H9 (cell line): ENCODE data around the gene NR5A1. TPM values are rescaled to one million over a fixed set of nuclear protein-coding genes. Genes with fewer than 3 reads are reported as not detected.

Experiments used
- DNase-seq: peaks from one replicate; pipeline ENCODE4 v3.0.0-alpha.2; 2017
- H2AFZ ChIP-seq: one replicate; pipeline ENCODE4 v1.6.1; 2013; ENCODE audit warnings: mild to moderate bottlenecking, low read length, control low read depth, moderate library complexity
- H2AK5ac ChIP-seq: 2 replicates; pipeline ENCODE4 v1.6.1; 2013; ENCODE audit warnings: low read length, control low read depth, mixed read lengths; ENCODE audit not compliant: insufficient read length
- H2BK120ac ChIP-seq: one replicate; pipeline ENCODE4 v1.6.1; 2013; ENCODE audit warnings: low read depth, mild to moderate bottlenecking, low read length, control low read depth, inconsistent platforms; ENCODE audit not compliant: poor library complexity, severe bottlenecking
- H2BK12ac ChIP-seq: 2 replicates; pipeline ENCODE4 v1.6.1; 2013; ENCODE audit warnings: low read length, control low read depth, mixed read lengths, low read depth; ENCODE audit not compliant: insufficient read length
- H2BK15ac ChIP-seq: 2 replicates; pipeline ENCODE4 v1.6.1; 2013; ENCODE audit warnings: low read depth, low read length, control low read depth
- H2BK20ac ChIP-seq: one replicate; pipeline ENCODE4 v1.6.1; 2013; ENCODE audit warnings: low read depth, mild to moderate bottlenecking, low read length, control low read depth, inconsistent platforms; ENCODE audit not compliant: poor library complexity, severe bottlenecking
- H2BK5ac ChIP-seq: 2 replicates; pipeline ENCODE4 v1.6.1; 2013; ENCODE audit warnings: low read length, control low read depth, mixed read lengths; ENCODE audit not compliant: insufficient read length
- H3K14ac ChIP-seq: 2 replicates; pipeline ENCODE4 v1.6.1; 2013; ENCODE audit warnings: low read length, control low read depth; ENCODE audit not compliant: insufficient read depth
- H3K18ac ChIP-seq: 2 replicates; pipeline ENCODE4 v1.6.1; 2013; ENCODE audit warnings: low read depth, mild to moderate bottlenecking, mixed read lengths, low read length, control low read depth; ENCODE audit not compliant: insufficient read length
- H3K23ac ChIP-seq: 2 replicates; pipeline ENCODE4 v1.6.1; 2013; ENCODE audit warnings: low read length, control low read depth, mixed read lengths, low read depth; ENCODE audit not compliant: insufficient read length
- H3K23me2 ChIP-seq: 2 replicates; pipeline ENCODE4 v1.6.1; 2013; ENCODE audit warnings: low read depth, mild to moderate bottlenecking, mixed read lengths, low read length, control low read depth; ENCODE audit not compliant: insufficient read length, poor library complexity, severe bottlenecking
- H3K27ac ChIP-seq: 2 replicates; pipeline ENCODE4 v1.5.1; 2013; ENCODE audit warnings: low read length, control low read depth, mixed read lengths, low read depth; ENCODE audit not compliant: insufficient read length
- H3K27me3 ChIP-seq: 2 replicates; pipeline ENCODE4 v1.6.1; 2013; ENCODE audit warnings: low read length, control low read depth, inconsistent platforms; ENCODE audit not compliant: insufficient read depth
- H3K4ac ChIP-seq: 2 replicates; pipeline ENCODE4 v1.6.1; 2013; ENCODE audit warnings: low read depth, mild to moderate bottlenecking, control low read depth, inconsistent platforms, low read length, moderate library complexity
- H3K4me1 ChIP-seq: 2 replicates; pipeline ENCODE4 v1.6.1; 2013; ENCODE audit warnings: low read length, control low read depth, inconsistent platforms; ENCODE audit not compliant: insufficient read depth
- H3K4me2 ChIP-seq: 2 replicates; pipeline ENCODE4 v1.6.1; 2013; ENCODE audit warnings: low read length, control low read depth, mixed read lengths; ENCODE audit not compliant: insufficient read length, insufficient read depth
- H3K56ac ChIP-seq: 2 replicates; pipeline ENCODE4 v1.6.1; 2013; ENCODE audit warnings: low read depth, mild to moderate bottlenecking, mixed read lengths, low read length, control low read depth; ENCODE audit not compliant: insufficient read length
- H3K79me1 ChIP-seq: 2 replicates; pipeline ENCODE4 v1.6.1; 2013; ENCODE audit warnings: low read depth, mild to moderate bottlenecking, moderate library complexity, low read length, control low read depth, inconsistent platforms; ENCODE audit not compliant: insufficient read depth, poor library complexity, severe bottlenecking
- H3K79me2 ChIP-seq: 2 replicates; pipeline ENCODE4 v1.6.1; 2013; ENCODE audit warnings: low read length, control low read depth, inconsistent platforms; ENCODE audit not compliant: insufficient read depth
- H3K9ac ChIP-seq: 2 replicates; pipeline ENCODE4 v1.6.1; 2013; ENCODE audit warnings: low read length, control low read depth, mixed read lengths; ENCODE audit not compliant: insufficient read length; ENCODE audit errors: extremely low read depth
- H3K9me3 ChIP-seq: one replicate; pipeline ENCODE4 v1.6.1; 2013; ENCODE audit warnings: low read depth, low read length, inconsistent platforms; ENCODE audit not compliant: control insufficient read depth
- H3T11ph ChIP-seq: one replicate; pipeline ENCODE4 v1.6.1; 2013; ENCODE audit warnings: mild to moderate bottlenecking, low read length, control low read depth, inconsistent platforms
- H4K20me1 ChIP-seq: one replicate; pipeline ENCODE4 v1.6.1; 2013; ENCODE audit not compliant: control insufficient read depth, insufficient read length, insufficient read depth
- H4K5ac ChIP-seq: 2 replicates; pipeline ENCODE4 v1.6.1; 2013; ENCODE audit warnings: low read depth, mild to moderate bottlenecking, mixed read lengths, low read length, control low read depth; ENCODE audit not compliant: insufficient read length
- H4K8ac ChIP-seq: replicated peaks from 2 replicates; pipeline ENCODE4 v1.6.1; 2013; ENCODE audit warnings: low read length, control low read depth, mixed read lengths, low read depth; ENCODE audit not compliant: insufficient read length
- H4K91ac ChIP-seq: 2 replicates; pipeline ENCODE4 v1.6.1; 2013; ENCODE audit warnings: low read depth, mild to moderate bottlenecking, moderate library complexity, mixed read lengths, low read length, control low read depth; ENCODE audit not compliant: insufficient read length
- H3K27ac Mint-ChIP-seq, 3 experiments: 2 replicates in 2 of 3; 3 replicates in 1 of 3; pipeline ENCODE4 v1.8.0; 2020 to 2021; ENCODE audit warnings: mixed read lengths in 3 of 3, mild to moderate bottlenecking in 1 of 3, moderate library complexity in 1 of 3
- H3K27me3 Mint-ChIP-seq: 2 replicates; pipeline ENCODE4 v1.8.0; 2021; ENCODE audit warnings: low read depth, mild to moderate bottlenecking, moderate library complexity, mixed read lengths
- H3K36me3 Mint-ChIP-seq, 3 experiments: 2 replicates in 2 of 3; 3 replicates in 1 of 3; pipeline ENCODE4 v1.8.0; 2020 to 2021; ENCODE audit warnings: low read depth in 3 of 3, mixed read lengths in 3 of 3; ENCODE audit not compliant: insufficient read depth in 1 of 3
- H3K4me1 Mint-ChIP-seq, 2 experiments: 2 replicates each; pipeline ENCODE4 v1.8.0; 2020; ENCODE audit warnings: mixed read lengths in 2 of 2
- H3K4me3 Mint-ChIP-seq, 2 experiments: 2 replicates in 1 of 2; 3 replicates in 1 of 2; pipeline ENCODE4 v1.8.0; 2020 to 2021; ENCODE audit warnings: mild to moderate bottlenecking in 2 of 2, mixed read lengths in 2 of 2, moderate library complexity in 1 of 2
- H3K9me3 Mint-ChIP-seq, 2 experiments: 2 replicates in 1 of 2; 3 replicates in 1 of 2; pipeline ENCODE4 v1.8.0; 2020; ENCODE audit warnings: mild to moderate bottlenecking in 2 of 2, mixed read lengths in 2 of 2, moderate library complexity in 1 of 2
- CTCF ChIP-seq: fragments of 200-600 bp; sonication (generic); conservative IDR thresholded peaks from 3 replicates; pipeline ENCODE4 v1.8.0; 2021; ENCODE audit warnings: antibody characterized with exemption, mild to moderate bottlenecking
- WGBS: extraction: QIAGEN DNeasy Blood & Tissue Kit; methylation state at CpG from one replicate; pipeline ENCODE4 v1.1.7; 2013; ENCODE audit warnings: missing lambda C conversion rate, low lambda C conversion rate, mixed read lengths; ENCODE audit not compliant: insufficient read length; ENCODE audit errors: extremely low coverage; 5-methylcytosine and 5-hydroxymethylcytosine counted together
- total RNA-seq: library from RNA; stranded (reverse); gene quantifications from 2 replicates; pipeline ENCODE4 v1.2.1, GENCODE V29; 2021

The NR5A1 gene
- total RNA-seq, 1 experiment from 2014 or later, result 0.37 TPM

DNA sequence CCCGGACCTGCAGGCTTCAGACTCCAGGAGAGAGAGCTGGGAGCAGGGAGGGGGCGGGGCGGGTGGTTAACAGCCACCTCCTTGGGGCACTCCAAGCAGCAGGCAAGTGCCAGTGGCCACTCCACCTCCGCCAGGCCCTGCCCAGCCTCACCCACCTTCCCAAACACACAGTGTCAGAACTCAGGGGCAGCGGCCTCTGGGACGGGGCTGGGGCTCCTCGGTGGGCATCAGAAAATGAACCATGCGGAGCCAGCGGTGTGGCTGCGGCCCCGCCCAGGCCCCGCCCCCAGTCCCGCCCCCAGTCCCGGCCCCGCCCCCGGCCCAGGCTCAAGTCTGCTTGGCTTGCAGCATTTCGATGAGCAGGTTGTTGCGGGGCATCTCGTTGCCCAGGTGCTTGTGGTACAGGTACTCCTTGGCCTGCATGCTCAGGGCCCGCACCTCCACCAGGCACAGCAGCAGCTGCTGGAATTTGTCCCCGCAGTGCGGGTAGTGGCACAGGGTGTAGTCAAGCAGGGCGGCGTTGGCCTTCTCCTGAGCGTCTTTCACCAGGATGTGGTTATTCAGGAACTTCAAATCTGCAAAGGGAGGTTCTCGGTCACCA lies 24.7 kb downstream of the NR5A1 start:
- Histone ChIP-seq H2BK20ac (no peak overlapping the region), H3K27me3 (peaks cover 3% of the 10 kb centered on the region; the same call in 1 of the 2 replicates), H3K27ac (no peak overlapping the region), H3K4me1 (no peaks in the 10 kb centered on the region), H3K9me3 (no peaks in the 10 kb centered on the region), H2BK15ac (no peak overlapping the region), H4K8ac (no peak overlapping the region), H3K23ac (no peak overlapping the region), H3K4me2 (peak overlapping the region; percentile 50), H4K20me1 (peaks cover 3% of the 10 kb centered on the region), H4K5ac (no peak overlapping the region), H3K56ac (no peak overlapping the region), H3K9ac (no peak overlapping the region), H2BK120ac (no peak overlapping the region), H3T11ph (no peak overlapping the region), H4K91ac (no peak overlapping the region), H2AK5ac (no peak overlapping the region), H3K18ac (no peak overlapping the region), H2BK5ac (no peak overlapping the region), H3K4ac (no peak overlapping the region), H3K79me1 (no peaks in the 10 kb centered on the region), H2BK12ac (no peak overlapping the region), H3K79me2 (no peaks in the 10 kb centered on the region), H3K23me2 (peaks cover 4% of the 10 kb centered on the region), H2AFZ (no peak overlapping the region), H3K14ac (no peak overlapping the region)
- H3K27ac Mint-ChIP-seq, result no peak overlapping the region
- no peak for TF ChIP-seq CTCF
- no peaks in the 10 kb centered on the region; a peak in 1 of 7 replicates for H3K36me3 Mint-ChIP-seq
- peak overlapping the region in 1 of 2 experiments; percentile 25; a peak in 3 of 5 replicates for H3K4me3 Mint-ChIP-seq
- H3K27me3 Mint-ChIP-seq, result peaks cover 57% of the 10 kb centered on the region
- H3K9me3 Mint-ChIP-seq, result peaks cover 2 to 4% of the 10 kb centered on the region in 2 experiments; a peak in 2 of 5 replicates
- DNase-seq, result peak; percentile 82
- no CpG with 5 or more reads among the region's 26 CpGs for WGBS
- peaks cover 24 to 56% of the 10 kb centered on the region in 2 experiments for H3K4me1 Mint-ChIP-seq
